ENCODE data around the gene HOXD8. TPM values are rescaled to one million over a fixed set of nuclear protein-coding genes. Genes with fewer than 3 reads are reported as not detected.

The HOXD8 gene
- total and polyA plus RNA-seq, 2 of the 8 experiments (the other 6 are each of a cell fraction or from before 2014, with no cell fraction given), result not detected

GRCh38 chr2:176111309-176111663, 18.2 kb upstream of the HOXD8 start:
- Histone ChIP-seq H2BK15ac (ENCODE audit: low read length) (no peak overlapping the region), H2BK120ac (replicated peaks; ENCODE audit: low read depth, low read length) (no peak overlapping the region), H3K18ac (ENCODE audit: extremely low read depth, low read length) (no peak overlapping the region), H3K4me2 (ENCODE audit: insufficient read depth in 1 of 2, low read depth in 2 of 2, low read length in 2 of 2) (no peak overlapping the region), H3K79me2 (ENCODE audit: control insufficient read depth in 1 of 2, insufficient read depth in 2 of 2, low read length in 2 of 2) (no peaks in the 10 kb centered on the region), H3K4ac (replicated peaks; ENCODE audit: insufficient read length, low read depth, low read length) (no peak overlapping the region), H4K20me1 (replicated peaks in 1 of 2; ENCODE audit: control insufficient read depth in 1 of 2, insufficient read depth in 2 of 2, low read length in 2 of 2) (peaks cover 19 to 29% of the 10 kb centered on the region in 2 experiments), H2BK5ac (ENCODE audit: low read depth, low read length) (no peak overlapping the region), H2AFZ (ENCODE audit: low read length) (no peak overlapping the region), H4K8ac (ENCODE audit: extremely low read depth, insufficient read depth, low read length) (no peak overlapping the region), H2AK5ac (ENCODE audit: low read depth, low read length) (no peak overlapping the region), H3K27ac (ENCODE audit: low read depth, low read length) (no peak overlapping the region), H3K27me3 (replicated peaks in 1 of 4; ENCODE audit: control insufficient read depth in 3 of 4, extremely low read depth in 1 of 4, insufficient read depth in 3 of 4, low read length in 3 of 4) (peaks cover 96 to 99% (median 98%) of the 10 kb centered on the region in 4 experiments), H3K79me1 (ENCODE audit: low read depth, low read length) (no peaks in the 10 kb centered on the region), H4K5ac (ENCODE audit: insufficient read length, low read depth, low read length) (no peak overlapping the region), H2BK12ac (ENCODE audit: low read depth, low read length) (no peak overlapping the region), H3K14ac (ENCODE audit: insufficient read length) (no peak overlapping the region), H3K36me3 (ENCODE audit: control insufficient read depth in 2 of 4, insufficient read depth in 4 of 4, low read length in 3 of 4) (peaks cover 0 to 8% (median 0%) of the 10 kb centered on the region in 4 experiments; a peak in 1 of 8 replicates), H3K4me1 (replicated peaks in 1 of 4; ENCODE audit: control insufficient read depth in 3 of 4, insufficient read depth in 4 of 4, low read length in 3 of 4) (peaks cover 0 to 11% (median 3%) of the 10 kb centered on the region in 4 experiments; a peak in 5 of 7 replicates), H3K23me2 (ENCODE audit: low read depth, low read length) (no peaks in the 10 kb centered on the region), H3K56ac (replicated peaks; ENCODE audit: insufficient read length, low read depth, low read length) (no peak overlapping the region), H3K4me3 (ENCODE audit: extremely low read depth in 1 of 4, insufficient read depth in 2 of 4, low read depth in 3 of 4, low read length in 4 of 4) (no peak overlapping the region), H2BK20ac (ENCODE audit: low read length) (no peak overlapping the region), H3K9me3 (ENCODE audit: insufficient read depth in 2 of 2, low read depth in 1 of 2, low read length in 1 of 2) (peaks cover 0 to 5% of the 10 kb centered on the region in 2 experiments; a peak in 1 of 4 replicates), H3K23ac (ENCODE audit: insufficient read length) (no peak overlapping the region), H3K9ac (replicated peaks in 1 of 4; ENCODE audit: extremely low read depth in 1 of 4, low read depth in 3 of 4, low read length in 3 of 4) (no peak overlapping the region), H4K91ac (replicated peaks; ENCODE audit: insufficient read length, low read length) (no peak overlapping the region)
- DNase-seq (ENCODE audit: low read depth in 1 of 2, low spot score in 2 of 2), result peak in 1 of 2 experiments; percentile 84
- POLR2A ChIA-PET (ENCODE audit: partially characterized antibody), result interaction anchor here (0.6 kb wide), 1 partner anchor 8 kb away, joined by 3 read pairs; no protein-coding TSS in a partner anchor
- TF ChIP-seq MAX (IDR thresholded peaks at IDR 0.05), result peak; percentile 47
- peak; percentile 69; the same call in 1 of the 2 replicates for TF ChIP-seq TEAD4 (IDR thresholded peaks at IDR 0.05; ENCODE audit: low read depth, low read length)
- TF ChIP-seq CTCF (IDR thresholded peaks at IDR 0.05; ENCODE audit: control extremely low read depth in 1 of 3, insufficient read depth in 1 of 3, low read depth in 1 of 3, low read length in 3 of 3), result peak; percentile 73 to 91 (median 86)
- TF ChIP-seq SP1 (IDR thresholded peaks at IDR 0.05; ENCODE audit: low read depth, low read length), result peak; percentile 31; the same call in 1 of the 2 replicates
- TF ChIP-seq RAD21 (IDR thresholded peaks at IDR 0.05 in 1 of 2, conservative IDR thresholded peaks at IDR 0.05 in 1 of 2; ENCODE audit: low read depth in 2 of 2, low read length in 2 of 2), result peak; percentile 29 to 46; a peak in 3 of 4 replicates
- TF ChIP-seq TCF12 (IDR thresholded peaks at IDR 0.05; ENCODE audit: low read depth, low read length), result 0 out of 2 replicates have a peak, but pooled peaks have one; percentile 74
- no peak for TF ChIP-seq KDM4A (IDR thresholded peaks at IDR 0.05; ENCODE audit: low read depth, low read length, severe bottlenecking)
- TF ChIP-seq ATF2 (IDR thresholded peaks at IDR 0.05; ENCODE audit: low read length), result no peak
- 6% methylated on average over 16 of the region's 16 CpGs; no CpG with 5 or more reads in 1 of the 2 experiments for WGBS, 2 experiments (ENCODE audit: extremely low coverage in 1 of 2, insufficient coverage in 1 of 2, insufficient read length in 1 of 2, insufficient replicate concordance in 2 of 2, low coverage in 1 of 2, low lambda C conversion rate in 2 of 2, missing lambda C conversion rate in 1 of 2)
- CTCF ChIA-PET (ENCODE audit: partially characterized antibody), result interaction anchor here (0.5 to 5.4 kb wide), 23 partner anchors 9 to 840 kb away, joined by 3 to 42 read pairs (median 4); partner anchors contain the start of genes EVX2 and HOXD9
- peak; percentile 72 for FAIRE-seq
